Amniotic stem cell (primary cell): Measurements from ENCODE around the gene DNAH6.
"Not testable (repeated sequence)": the region's sequence is repeated elsewhere in the genome, so short reads cannot be mapped to it uniquely, and the experiment has no call there.

Experiments used
- DNase-seq: peaks from one replicate; lab custom pipeline; 2025; lab: John Stamatoyannopoulos, UW

Gene DNAH6

GRCh38 chr2:84511024-84511423 is 5.3 kb upstream of the DNAH6 start:
- not testable (repeated sequence) for DNase-seq

DNA sequence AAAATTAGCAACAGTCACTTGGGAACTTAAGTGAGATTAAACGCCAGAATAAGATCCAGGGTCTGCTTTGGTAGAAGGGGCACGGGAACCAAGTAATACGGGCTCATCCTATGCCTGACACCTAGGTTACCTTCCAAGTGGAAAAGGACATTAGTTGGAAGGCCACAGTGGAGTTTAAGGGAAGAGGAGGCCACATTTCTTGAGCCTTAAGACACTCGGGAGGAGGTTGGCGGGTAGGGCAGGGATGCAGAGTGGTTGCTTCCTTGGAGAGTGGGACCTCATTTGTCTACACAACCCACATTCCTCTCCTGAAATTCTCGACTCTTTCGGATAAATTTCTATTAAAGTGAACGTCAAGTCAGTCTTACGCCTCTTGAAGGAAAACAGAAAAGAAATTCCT is 510 bp upstream of the DNAH6 start:
- DNase-seq, result no peak

DNA sequence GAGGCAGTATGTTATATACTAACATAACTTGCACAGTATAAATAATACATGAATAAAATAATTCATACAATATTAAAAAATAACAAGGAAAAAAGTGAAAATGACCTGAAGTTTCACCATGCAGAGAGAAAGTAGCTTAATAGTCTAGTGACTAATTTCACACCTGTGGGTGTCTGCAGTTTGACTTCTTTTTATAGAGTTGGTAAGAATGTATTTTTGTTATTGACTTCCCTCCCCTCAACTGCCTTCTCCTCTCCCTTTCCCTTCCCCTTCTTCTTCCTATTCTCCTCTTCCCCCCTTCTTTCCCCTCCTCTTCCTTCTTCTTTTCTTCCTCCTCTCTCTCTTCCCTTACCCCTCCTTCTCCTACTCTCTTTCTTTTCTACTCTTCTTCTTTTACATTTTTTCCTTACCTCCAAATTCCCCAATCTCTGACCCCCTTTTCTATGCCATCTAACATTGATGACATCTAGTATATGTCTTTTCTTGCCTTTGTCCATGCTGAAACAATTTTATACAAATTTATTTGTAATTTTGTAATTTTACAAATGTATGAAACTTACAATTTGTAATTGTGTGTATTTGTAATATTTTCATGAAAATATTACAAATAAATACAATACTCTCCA is 3.1 kb downstream of the DNAH6 start:
- DNase-seq, result no peak

- DNase-seq, result no peak
These were observed 10.3 kb downstream of the DNAH6 start for GRCh38 chr2:84526562-84526961.

- no peak for DNase-seq
These were observed 11.1 kb downstream of the DNAH6 start for GRCh38 chr2:84527137-84528129.

- no peak for DNase-seq
These were observed 16.0 kb downstream of the DNAH6 start for GRCh38 chr2:84532291-84532690.

DNA sequence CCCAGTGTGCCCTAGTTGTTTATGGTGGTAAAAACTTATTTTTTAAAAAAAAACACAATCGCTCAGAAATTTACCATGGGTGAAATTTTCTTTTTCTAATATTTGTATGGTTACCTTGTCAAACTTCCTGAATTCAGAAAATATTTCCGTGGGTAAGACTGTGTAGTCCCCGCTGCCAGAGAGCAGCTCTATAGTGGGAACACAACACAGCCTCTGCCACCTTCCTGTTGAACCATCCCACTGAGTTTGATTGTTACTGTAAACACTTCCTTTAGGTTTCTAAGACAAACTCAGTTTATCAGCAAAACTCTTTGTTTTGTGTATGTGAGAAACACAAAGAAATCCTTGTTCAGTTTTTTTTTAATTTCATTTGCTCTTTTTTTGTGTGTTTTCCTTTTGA is 17.9 kb downstream of the DNAH6 start:
- DNase-seq, result no peak

DNA sequence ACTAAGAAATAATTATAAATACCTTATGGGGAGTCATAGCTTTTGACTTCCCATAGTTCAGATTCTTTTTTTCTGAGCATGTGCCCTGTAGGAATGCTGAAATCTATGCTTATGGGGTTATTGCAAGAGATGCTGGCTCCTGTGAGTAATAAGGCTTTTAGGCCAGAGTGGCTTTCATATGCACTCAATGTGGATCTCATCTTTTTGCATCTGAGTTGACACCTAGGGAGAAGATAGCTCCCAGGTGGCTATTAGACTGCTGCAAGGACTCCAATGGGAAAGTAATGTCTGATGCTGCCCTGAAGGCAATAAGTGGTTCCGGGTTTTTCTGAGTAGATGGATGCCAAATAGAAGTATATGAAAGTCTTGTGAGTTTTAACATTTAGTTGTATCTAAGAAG is 21.0 kb downstream of the DNAH6 start:
- no peak for DNase-seq

DNA sequence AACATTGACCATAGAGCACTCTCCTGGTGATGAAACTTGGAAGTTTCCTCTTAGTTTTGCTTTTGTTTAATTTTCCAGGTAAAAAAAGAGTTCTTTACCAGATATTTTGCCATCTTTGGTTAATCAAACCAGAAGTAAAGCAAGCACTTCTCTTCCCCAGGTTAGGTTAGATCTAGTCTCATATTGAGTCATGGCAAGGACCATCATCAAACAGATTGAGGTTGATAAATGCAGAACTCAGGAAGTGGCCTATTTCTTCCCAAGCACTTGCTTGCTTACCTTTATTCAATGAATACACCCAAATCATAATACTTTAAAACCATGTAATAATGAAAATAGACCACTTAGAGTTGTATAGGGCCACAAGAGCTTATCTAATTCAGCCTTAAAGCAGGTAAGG is 23.4 kb downstream of the DNAH6 start:
- DNase-seq, result no peak

DNA sequence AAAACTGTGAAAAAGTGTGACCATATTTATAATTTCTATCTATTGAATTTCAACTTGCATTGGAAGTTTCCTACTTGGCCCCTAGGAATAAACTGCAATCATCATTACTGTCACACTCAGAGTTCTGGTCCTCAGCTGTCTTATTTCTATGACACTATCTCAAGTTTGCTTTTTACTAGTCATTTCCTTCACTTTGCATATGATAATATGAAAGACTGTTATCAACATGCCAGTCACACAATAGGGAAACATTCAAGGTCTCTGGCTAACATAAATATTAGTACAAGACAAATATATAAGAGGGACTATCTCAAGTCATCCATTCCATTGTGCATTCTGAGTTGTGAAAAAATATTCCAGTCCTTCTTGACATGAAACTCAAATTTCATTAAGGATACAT is 28.7 kb downstream of the DNAH6 start:
- no peak for DNase-seq

DNA sequence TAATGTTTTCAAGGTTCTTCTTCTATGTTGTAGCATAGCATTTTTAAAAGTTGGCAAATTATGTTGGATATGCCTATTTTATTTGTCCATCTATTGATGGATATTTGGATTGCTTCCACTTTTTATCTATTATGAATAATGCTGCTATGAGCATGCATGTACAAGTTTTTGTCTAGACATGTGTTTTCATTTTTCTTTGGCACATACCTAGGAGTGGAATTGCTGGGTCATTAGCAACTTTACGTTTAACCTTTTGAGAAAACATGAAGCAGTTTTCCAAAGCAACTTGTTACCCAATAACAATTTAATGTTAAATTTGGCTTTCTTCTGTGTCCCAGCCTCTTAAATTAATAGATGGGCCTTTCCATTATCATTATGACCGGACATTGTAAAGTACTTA is 30.3 kb downstream of the DNAH6 start:
- no peak for DNase-seq

- no peak for DNase-seq
These were observed 32.0 kb downstream of the DNAH6 start for GRCh38 chr2:84548303-84548702.

DNA sequence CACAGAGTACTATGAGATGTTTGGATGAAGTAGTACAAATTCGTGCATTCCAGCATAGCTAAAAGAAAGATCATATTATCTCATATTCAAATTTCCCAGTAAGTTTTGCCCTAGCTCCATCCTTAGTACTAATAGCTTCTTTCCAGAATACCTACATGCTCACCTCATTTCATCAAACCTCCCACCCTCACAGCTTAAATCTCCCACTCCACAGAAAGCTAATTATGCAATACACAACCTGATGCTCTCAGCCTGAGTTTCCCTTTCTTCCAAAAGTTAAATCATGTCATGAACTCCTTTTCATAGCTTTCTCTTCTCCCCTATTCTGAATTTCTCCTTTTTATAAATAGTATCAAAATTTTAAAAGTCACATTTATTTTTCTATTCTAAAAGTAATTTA is 34.6 kb downstream of the DNAH6 start:
- DNase-seq, result no peak

- DNase-seq, result not testable (repeated sequence)
These were observed 35.2 kb downstream of the DNAH6 start for GRCh38 chr2:84551526-84551925.

- no peak for DNase-seq
These were observed 39.9 kb downstream of the DNAH6 start for GRCh38 chr2:84556190-84556589.

DNA sequence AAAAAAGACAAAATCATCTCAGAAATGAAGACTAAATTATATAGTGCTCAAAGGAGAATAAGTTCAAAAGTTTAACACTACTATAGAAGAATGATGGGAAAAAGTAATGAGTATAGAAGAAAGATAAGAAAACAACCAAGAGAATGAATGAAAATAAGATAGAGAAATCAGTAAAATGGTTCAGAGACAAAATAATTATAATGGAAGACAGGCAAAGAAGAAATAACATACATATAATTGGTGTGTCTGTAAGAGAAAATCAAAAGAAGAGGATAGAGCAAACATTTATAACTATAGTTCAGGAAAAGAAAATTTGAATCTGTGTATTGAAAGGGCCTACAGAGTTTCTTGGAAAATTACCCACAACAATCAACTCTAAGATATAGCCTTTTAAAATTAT is 43.5 kb downstream of the DNAH6 start:
- no peak for DNase-seq

DNA sequence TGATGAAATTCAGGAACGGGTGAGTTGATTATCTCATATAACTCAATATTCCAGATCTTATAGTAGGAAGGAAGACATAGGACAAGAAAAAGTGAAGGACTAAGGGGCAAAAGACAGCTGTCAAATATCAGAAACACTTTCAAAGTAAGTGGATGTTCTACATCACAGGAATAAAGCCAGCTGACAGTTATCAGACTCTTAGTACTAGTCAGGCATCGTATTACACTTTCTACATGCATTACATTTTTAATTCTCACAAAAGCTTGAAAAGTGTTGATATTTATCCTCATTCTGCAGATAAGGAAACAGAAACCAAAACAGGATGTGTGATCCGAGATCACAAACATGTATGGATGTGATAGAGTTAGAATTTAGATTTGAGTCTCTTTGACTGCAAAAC is 63.4 kb downstream of the DNAH6 start:
- DNase-seq, result no peak

DNA sequence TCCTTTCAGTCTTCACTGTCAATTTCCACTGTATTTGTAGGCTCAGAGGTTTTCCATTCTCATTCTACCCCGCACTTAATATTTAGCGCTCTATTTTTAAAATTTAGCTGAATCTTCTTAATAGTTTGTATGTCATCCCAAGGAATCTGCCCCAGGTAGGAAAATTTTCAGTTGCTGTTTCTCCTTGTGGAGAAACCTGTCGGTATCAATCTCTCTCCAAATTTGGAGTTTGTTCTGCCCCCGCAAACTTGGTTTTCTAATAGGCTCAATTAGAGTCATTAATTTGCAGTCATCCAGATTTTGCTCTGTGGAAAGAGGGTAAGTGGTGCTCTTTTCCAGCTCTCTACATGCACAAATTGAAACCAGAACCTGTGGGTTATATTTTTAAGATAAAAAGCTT is 87.6 kb downstream of the DNAH6 start:
- no peak for DNase-seq

DNA sequence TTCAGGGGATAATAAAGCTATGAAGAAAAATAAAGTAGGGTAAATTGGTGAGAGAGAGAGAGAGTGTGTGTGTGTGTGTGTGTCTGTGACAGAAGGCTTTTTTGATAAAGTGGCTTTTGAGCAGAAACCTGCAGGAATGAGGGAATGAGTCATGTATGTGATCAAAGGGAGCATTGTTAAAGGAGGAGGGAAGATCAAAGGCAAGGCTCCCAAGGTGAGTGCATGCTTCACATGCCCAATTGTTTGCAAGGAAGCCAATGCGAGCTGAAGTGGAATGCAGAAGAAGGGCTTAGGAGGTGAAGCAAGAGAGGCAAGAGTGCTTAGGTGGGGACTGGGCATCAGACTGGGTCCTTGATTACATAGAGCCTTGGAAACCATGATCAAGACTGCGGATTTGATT is 96.8 kb downstream of the DNAH6 start:
- DNase-seq, result no peak

DNA sequence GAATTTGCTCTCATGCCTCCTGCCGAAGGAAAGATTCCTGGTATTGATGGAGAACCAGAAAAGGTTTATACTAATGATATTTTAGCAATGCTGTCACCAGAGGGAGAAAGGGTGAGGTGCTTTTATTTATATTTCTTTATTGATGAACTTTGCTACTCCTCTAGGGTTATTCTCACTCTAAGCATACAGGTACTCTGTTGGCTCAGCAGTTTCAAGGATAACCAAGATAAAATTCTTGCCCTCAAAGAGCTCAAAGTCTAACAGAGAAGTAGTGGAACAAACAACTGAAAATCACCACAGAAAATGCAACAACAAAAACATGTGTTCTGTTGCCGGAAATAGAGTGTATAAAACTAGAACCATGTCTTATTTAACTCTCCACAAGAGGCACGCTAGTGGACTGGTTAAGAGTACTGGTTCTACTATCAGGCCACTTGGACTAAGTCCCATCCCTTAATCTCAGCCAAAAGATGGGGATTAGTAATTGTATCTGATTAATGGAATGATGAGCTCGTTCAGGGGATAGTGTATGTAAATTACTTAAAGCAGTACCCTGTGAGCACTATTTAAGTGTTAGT is 103.6 kb downstream of the DNAH6 start:
- DNase-seq, result no peak

DNA sequence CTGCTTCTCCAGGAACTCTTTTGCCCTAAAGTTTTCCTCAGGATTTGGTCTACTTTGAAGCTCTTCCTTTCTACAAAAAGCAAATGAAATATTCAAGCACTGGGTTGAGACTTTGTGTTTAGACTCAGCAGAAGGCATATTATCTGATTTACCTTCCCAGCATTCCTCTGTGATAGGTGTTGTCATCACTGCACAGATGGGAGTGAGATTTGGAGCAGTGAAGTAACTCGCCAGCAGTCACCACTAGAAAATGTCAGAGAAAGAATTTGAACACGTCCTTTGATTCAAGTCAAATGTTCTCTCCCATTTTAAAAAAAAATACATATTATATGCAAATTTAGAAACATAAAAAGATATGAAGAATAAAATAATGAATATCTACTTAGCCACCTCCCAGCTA is 112.2 kb downstream of the DNAH6 start:
- DNase-seq, result no peak

DNA sequence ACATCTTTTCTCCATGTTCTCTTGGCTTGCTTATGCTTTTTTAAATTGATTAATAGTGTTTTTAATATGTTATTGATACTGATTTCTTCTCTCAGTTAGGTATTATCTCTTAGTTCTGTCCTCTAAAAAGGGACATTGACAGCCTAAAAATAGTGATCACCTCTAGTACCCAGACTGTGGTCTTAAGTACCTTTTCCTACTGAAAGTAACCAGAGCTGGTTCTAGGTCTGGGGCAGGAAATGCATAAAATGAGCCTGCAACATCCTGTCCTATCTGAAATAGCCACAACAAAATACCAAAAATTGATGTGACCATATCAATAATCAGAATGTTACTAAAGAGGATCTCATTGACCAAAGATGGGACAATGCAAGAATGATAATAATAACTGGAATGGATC is 113.3 kb downstream of the DNAH6 start:
- DNase-seq, result no peak

- no peak for DNase-seq
These were observed 114.7 kb downstream of the DNAH6 start for GRCh38 chr2:84631047-84631446.
